Small intestine (tissue), 7 donors: ENCODE results near the gene DENND4B. TPM values are rescaled to one million over a fixed set of nuclear protein-coding genes. Genes with fewer than 3 reads are reported as not detected.

Source experiments
- DNase-seq, 2 donors: peaks; one replicate each; pipeline versions ENCODE4 v3.0.0 to v3.0.0-alpha.2; 2013
- FAIRE-seq: peaks from 2 replicates; lab custom pipeline; 2012; peaks lifted over from hg19 to GRCh38; lab: Jason Lieb, UNC
- H3K27ac ChIP-seq, 3 donors: one replicate each; pipeline ENCODE4 v1.5.1; 2013; ENCODE audit warnings: low read length in 2 of 3, mild to moderate bottlenecking in 2 of 3, control low read depth in 1 of 3, inconsistent platforms in 1 of 3, low read depth in 1 of 3, moderate library complexity in 1 of 3
- H3K27me3 ChIP-seq, 3 donors: one replicate each; pipeline ENCODE4 v1.6.1; 2013; ENCODE audit warnings: low read length in 3 of 3, inconsistent platforms in 1 of 3; ENCODE audit not compliant: control insufficient read depth in 3 of 3, insufficient read depth in 3 of 3
- H3K36me3 ChIP-seq, 3 donors: one replicate each; pipeline ENCODE4 v1.6.1; 2013; ENCODE audit warnings: low read length in 3 of 3, inconsistent platforms in 1 of 3, low read depth in 1 of 3, mild to moderate bottlenecking in 1 of 3, moderate library complexity in 1 of 3; ENCODE audit not compliant: control insufficient read depth in 3 of 3, insufficient read depth in 2 of 3
- H3K4me1 ChIP-seq, 3 donors: one replicate each; pipeline ENCODE4 v1.6.1; 2013; ENCODE audit warnings: low read length in 2 of 3, inconsistent platforms in 1 of 3, low read depth in 1 of 3, mild to moderate bottlenecking in 1 of 3, moderate library complexity in 1 of 3; ENCODE audit not compliant: control insufficient read depth in 3 of 3, insufficient read depth in 2 of 3
- H3K4me3 ChIP-seq, 3 donors: one replicate each; pipeline ENCODE4 v1.5.1; 2013; ENCODE audit warnings: low read length in 3 of 3, control low read depth in 1 of 3, inconsistent platforms in 1 of 3, low read depth in 1 of 3, mild to moderate bottlenecking in 1 of 3, moderate library complexity in 1 of 3
- H3K9me3 ChIP-seq, 2 donors: one replicate each; pipeline ENCODE4 v1.6.1; 2013; ENCODE audit warnings: low read depth in 1 of 2, low read length in 1 of 2; ENCODE audit not compliant: control insufficient read depth in 2 of 2, insufficient read depth in 1 of 2
- WGBS, 3 donors: extraction: QIAGEN DNeasy Blood & Tissue Kit; methylation state at CpG; one replicate each; pipeline ENCODE4 v1.1.7; 2013; 5-methylcytosine and 5-hydroxymethylcytosine counted together
- polyA plus RNA-seq, 4 donors: library from polyadenylated mRNA; stranded (reverse) in 3 of 4; unstranded in 1 of 4; fragments of 200-250 nt in 3 of 4; fragments of 120-200 nt in 1 of 4; gene quantifications; one replicate each; pipeline versions ENCODE4 v1.2.1 to v1.2.3, GENCODE V29; 2013
- donor health status: healthy with polysubstance abuse.
- donor health status: control.
- donor health status: control.
- donor health status: Bipolar disorder and iron deficiency.
- donor health status: healthy.

The DENND4B gene
- polyA plus RNA-seq, 4 donors: 18.9 to 35.6 (median 20.3) TPM

DNA sequence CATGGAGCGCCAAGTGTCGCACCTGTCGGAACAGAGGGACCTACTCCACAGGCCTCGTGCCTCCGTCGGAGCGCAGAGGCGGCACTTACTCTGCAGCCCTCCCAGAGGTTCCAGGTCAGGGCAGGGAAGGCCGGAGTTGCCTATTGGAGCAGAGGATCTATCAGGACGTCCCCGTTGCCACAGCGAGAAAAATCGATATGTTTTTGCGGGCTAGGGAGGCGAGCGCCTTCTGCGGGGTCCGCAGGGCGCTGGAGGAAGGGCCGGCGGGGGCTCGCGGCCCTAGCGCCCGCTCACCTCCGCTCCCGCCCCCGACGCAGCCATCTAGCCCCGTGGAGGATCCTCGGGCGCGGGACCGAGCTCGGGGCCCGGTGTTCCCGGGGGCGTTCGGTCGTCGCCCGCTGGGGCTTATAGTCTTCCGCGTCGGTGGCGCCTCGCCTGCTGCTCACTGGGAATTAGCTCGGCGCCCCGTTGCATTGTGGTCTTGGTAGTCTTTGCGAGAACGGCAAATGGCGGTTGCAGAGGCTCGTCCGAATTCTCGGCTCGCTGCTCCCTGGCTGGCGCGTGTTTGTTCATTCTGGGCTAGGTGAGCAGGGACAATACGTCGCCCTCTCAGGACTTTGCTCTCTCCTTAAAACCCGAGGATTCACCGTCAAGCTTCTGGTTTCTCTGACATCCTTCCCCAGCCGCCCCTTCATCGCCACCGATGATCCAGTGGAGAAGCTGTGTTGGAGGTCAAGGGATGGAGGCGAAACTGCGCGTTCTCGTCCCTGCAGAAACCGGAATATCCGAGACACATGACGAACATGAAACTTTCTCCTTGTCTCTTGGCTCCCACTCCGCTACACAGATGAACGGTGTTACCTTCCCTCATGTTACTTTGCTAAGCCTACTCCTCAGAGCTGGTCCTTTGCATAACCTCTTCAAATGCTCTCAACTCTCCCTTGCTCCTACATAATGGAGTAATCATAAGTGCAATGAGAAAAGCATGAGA is 31.0 kb upstream of the DENND4B start, which contains the start of gene JTB:
Gene JTB, minus strand, starts transcription at position 425 of the 991 bp plus-strand sequence. Its CDS starts 422 bp downstream, at position 3.
- H3K4me3 ChIP-seq: peak within 1 kb of the TSS; percentile 74 to 94 (median 93)
- no peaks in the 10 kb centered on the region for H3K27me3 ChIP-seq
- FAIRE-seq (no peak), DNase-seq (peak; percentile 91 to 94)
- 0% methylated on average over 63 to 75 of the region's 75 CpGs for WGBS, 3 donors
- H3K36me3 ChIP-seq: peaks cover 9 to 47% (median 12%) of the 10 kb centered on the region in 3 donors
- H3K4me1 ChIP-seq: peaks cover 0 to 8% (median 0%) of the 10 kb centered on the region in 3 donors
- H3K9me3 ChIP-seq: no peaks in the 10 kb centered on the region
- H3K27ac ChIP-seq: peak within 1 kb of the TSS; percentile 77 to 93 (median 85)

GRCh38 chr1:153976819-153977249 is 30.3 kb upstream of the DENND4B start:
- Histone ChIP-seq H3K27me3 (no peaks in the 10 kb centered on the region), H3K27ac (peak overlapping the region; percentile 77 to 93 (median 85)), H3K4me1 (peaks cover 0 to 8% (median 0%) of the 10 kb centered on the region in 3 donors), H3K4me3 (peak overlapping the region; percentile 74 to 94 (median 93)), H3K36me3 (peaks cover 9 to 43% (median 12%) of the 10 kb centered on the region in 3 donors), H3K9me3 (no peaks in the 10 kb centered on the region)
- DNase-seq (no peak), FAIRE-seq (no peak)
- WGBS, 3 donors: 1% methylated on average over 16 of the region's 16 CpGs

DNA sequence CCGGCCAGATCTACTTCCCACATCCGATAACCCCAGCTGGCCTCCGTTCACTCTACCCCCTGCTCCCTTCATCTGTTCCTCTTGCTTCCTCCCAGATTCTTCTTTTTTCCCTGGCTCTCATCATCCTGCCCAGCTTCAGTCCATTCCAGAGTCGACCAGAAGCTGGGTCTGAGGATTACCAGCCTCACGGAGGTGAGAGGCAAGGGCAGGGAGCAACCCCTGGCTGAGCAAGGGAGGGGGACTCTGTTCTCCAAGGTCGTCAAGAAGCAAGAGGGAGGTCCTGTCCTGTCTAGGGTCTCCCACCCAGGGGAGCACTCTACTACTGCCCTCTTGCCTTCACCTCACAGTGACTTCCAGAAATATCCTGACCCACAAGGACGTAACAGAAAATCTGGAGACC is 27.0 kb upstream of the DENND4B start:
- Histone ChIP-seq H3K36me3 (peaks cover 9 to 38% (median 12%) of the 10 kb centered on the region in 3 donors), H3K27ac (no peak overlapping the region), H3K4me1 (peaks cover 0 to 10% (median 0%) of the 10 kb centered on the region in 3 donors), H3K4me3 (no peak overlapping the region), H3K27me3 (no peaks in the 10 kb centered on the region), H3K9me3 (no peaks in the 10 kb centered on the region)
- FAIRE-seq (no peak), DNase-seq (no peak)
- WGBS, 3 donors: 79 to 87% (median 80%) methylated on average over 7 of the region's 7 CpGs

- H3K4me3 ChIP-seq: no peak overlapping the region
- H3K27me3 ChIP-seq: no peaks in the 10 kb centered on the region
- DNase-seq (no peak), FAIRE-seq (no peak)
- H3K9me3 ChIP-seq: no peaks in the 10 kb centered on the region
- H3K36me3 ChIP-seq: peaks cover 9 to 38% (median 12%) of the 10 kb centered on the region in 3 donors
- H3K27ac ChIP-seq: no peak overlapping the region
- 94 to 98% (median 94%) methylated on average over 3 of the region's 3 CpGs for WGBS, 3 donors
- peaks cover 0 to 13% (median 0%) of the 10 kb centered on the region in 3 donors for H3K4me1 ChIP-seq
These were observed 26.6 kb upstream of the DENND4B start for GRCh38 chr1:153973071-153973470.

- Histone ChIP-seq H3K9me3 (no peaks in the 10 kb centered on the region), H3K36me3 (peaks cover 6 to 27% (median 9%) of the 10 kb centered on the region in 3 donors), H3K27ac (no peak overlapping the region), H3K4me3 (no peak overlapping the region), H3K4me1 (peaks cover 0 to 5% (median 2%) of the 10 kb centered on the region in 3 donors), H3K27me3 (no peaks in the 10 kb centered on the region)
- FAIRE-seq: no peak
- WGBS, 3 donors: 91 to 94% (median 92%) methylated on average over 2 of the region's 2 CpGs
- no peak for DNase-seq
These were observed 23.8 kb upstream of the DENND4B start for GRCh38 chr1:153970346-153970745.

DNA sequence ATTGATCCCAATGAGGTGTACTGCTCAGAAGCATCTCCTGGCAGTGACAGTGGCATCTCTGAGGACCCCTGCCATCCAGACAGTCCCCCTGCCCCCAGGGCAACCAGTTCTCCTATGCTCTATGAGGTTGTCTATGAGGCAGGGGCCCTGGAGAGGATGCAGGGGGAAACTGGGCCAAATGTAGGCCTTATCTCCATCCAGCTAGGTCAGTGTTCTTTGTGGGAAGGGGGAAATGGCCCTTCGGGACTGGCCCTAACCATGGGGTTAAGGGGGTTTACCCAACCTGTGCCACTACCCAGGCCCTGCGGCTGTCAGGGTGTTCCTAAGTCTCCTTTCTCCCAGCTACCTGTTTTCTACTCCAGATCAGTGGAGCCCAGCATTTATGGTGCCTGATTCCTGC is 22.5 kb upstream of the DENND4B start:
- H3K9me3 ChIP-seq: no peaks in the 10 kb centered on the region
- DNase-seq (no peak), FAIRE-seq (no peak)
- no peak overlapping the region for H3K27ac ChIP-seq
- H3K27me3 ChIP-seq: no peaks in the 10 kb centered on the region
- no peak overlapping the region for H3K4me3 ChIP-seq
- H3K36me3 ChIP-seq: peaks cover 3 to 16% (median 6%) of the 10 kb centered on the region in 3 donors
- H3K4me1 ChIP-seq: peaks cover 0 to 11% (median 2%) of the 10 kb centered on the region in 3 donors
- WGBS, 3 donors: 82 to 100% (median 92%) methylated on average over 2 of the region's 2 CpGs

DNA sequence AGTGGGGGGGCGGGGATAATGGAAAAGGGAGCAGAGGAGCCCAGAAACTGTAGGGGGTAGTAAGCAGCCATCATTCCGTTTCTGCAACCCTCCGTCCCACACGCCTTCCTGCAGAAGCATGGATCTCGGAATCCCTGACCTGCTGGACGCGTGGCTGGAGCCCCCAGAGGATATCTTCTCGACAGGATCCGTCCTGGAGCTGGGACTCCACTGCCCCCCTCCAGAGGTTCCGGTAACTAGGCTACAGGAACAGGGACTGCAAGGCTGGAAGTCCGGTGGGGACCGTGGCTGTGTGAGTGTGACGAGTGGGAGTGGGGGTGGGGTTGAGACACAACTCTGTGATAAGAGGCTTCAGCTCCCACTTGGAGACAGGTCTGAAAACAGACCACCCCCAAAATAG is 21.9 kb upstream of the DENND4B start:
- peak overlapping the region in 1 of 3 donors; percentile 87 for H3K27ac ChIP-seq
- no peak for DNase-seq
- no peaks in the 10 kb centered on the region for H3K27me3 ChIP-seq
- WGBS, 3 donors: 11 to 33% (median 19%) methylated on average over 13 of the region's 13 CpGs
- H3K9me3 ChIP-seq: no peaks in the 10 kb centered on the region
- peaks cover 0 to 11% (median 2%) of the 10 kb centered on the region in 3 donors for H3K36me3 ChIP-seq
- H3K4me1 ChIP-seq: peaks cover 0 to 11% (median 2%) of the 10 kb centered on the region in 3 donors
- peak overlapping the region; percentile 28 to 69 (median 58) for H3K4me3 ChIP-seq
- FAIRE-seq: no peak

- DNase-seq (peak in 1 of 2 donors; percentile 64), FAIRE-seq (no peak)
- Histone ChIP-seq H3K4me3 (peak overlapping the region; percentile 28 to 69 (median 58)), H3K4me1 (peaks cover 0 to 11% (median 2%) of the 10 kb centered on the region in 3 donors), H3K9me3 (no peaks in the 10 kb centered on the region), H3K36me3 (peaks cover 0 to 6% (median 2%) of the 10 kb centered on the region in 3 donors), H3K27me3 (no peaks in the 10 kb centered on the region), H3K27ac (peak overlapping the region; percentile 1 to 90 (median 87))
- 1 to 2% (median 1%) methylated on average over 8 of the region's 8 CpGs for WGBS, 3 donors
These were observed 21.5 kb upstream of the DENND4B start for GRCh38 chr1:153968000-153968363.
